Pancreas (tissue), 10 donors: ENCODE results near the gene PER1. TPM values are rescaled to one million over a fixed set of nuclear protein-coding genes. Genes with fewer than 3 reads are reported as not detected.

Experiments
- ATAC-seq, 4 donors: fragments of 200-7000 bp; cut with Tn5 transposase; one replicate each; pipeline versions ENCODE4 v1.8.0 to v1.9.1; 2020; ENCODE audit warnings: mild to moderate bottlenecking in 4 of 4, moderate library complexity in 4 of 4
- DNase-seq, 6 donors: peaks; one replicate each; pipeline ENCODE4 v3.0.0-alpha.2; 2020
- FAIRE-seq: peaks from 2 replicates; lab custom pipeline; 2012; peaks lifted over from hg19 to GRCh38; lab: Jason Lieb, UNC
- H3K27ac ChIP-seq, 4 donors: fragments of 200-600 bp; sonication (generic); 1 replicate in 3 of 4; 2 replicates in 1 of 4; pipeline versions ENCODE4 v1.5.0 to v1.8.0; 2020
- H3K27me3 ChIP-seq, 4 donors: fragments of 200-600 bp; one replicate each; pipeline ENCODE4 v1.8.0; 2021
- H3K36me3 ChIP-seq, 3 donors: fragments of 200-600 bp; sonication (generic) in 1 of 3; one replicate each; pipeline versions ENCODE4 v1.5.0 to v1.8.0; 2020 to 2021
- H3K4me1 ChIP-seq, 3 donors: fragments of 200-600 bp; one replicate each; pipeline ENCODE4 v1.8.0; 2021
- H3K4me3 ChIP-seq, 4 donors: fragments of 200-600 bp; sonication (generic) in 2 of 4; one replicate each; pipeline versions ENCODE4 v1.5.0 to v1.8.0; 2020 to 2021
- H3K9me3 ChIP-seq, 4 donors: fragments of 200-600 bp; one replicate each; pipeline ENCODE4 v1.8.0; 2021
- WGBS, 2 donors: extraction: QIAGEN DNeasy Blood & Tissue Kit; methylation state at CpG; one replicate each; pipeline ENCODE4 v1.1.7; 2013; 5-methylcytosine and 5-hydroxymethylcytosine counted together
- intact Hi-C, 3 donors: fragments of 100-400 bp; cut with DNase I; formaldehyde crosslinking; loops; one replicate each; pipeline versions ENCODE4 v1.11.1 to v1.14.2; 2022
- polyA plus RNA-seq, 2 donors: library from polyadenylated mRNA; stranded (reverse); fragments of 200-250 nt; gene quantifications; one replicate each; pipeline ENCODE4 v1.2.3, GENCODE V29; 2013
- total RNA-seq, 6 donors: library from RNA; stranded (reverse); fragmentation: NEBNext Ultra II Directional in 4 of 6; extraction: Animal tissue kit (Norgen Biotek cat#: 25700) in 4 of 6; gene quantifications; one replicate each; pipeline versions ENCODE4 v1.2.1 to v1.2.4, GENCODE V29; 2021 to 2023
- TF ChIP-seq, protein P1 (sequence below), 4 donors: fragments of 200-600 bp; sonication (generic) in 3 of 4; IDR thresholded peaks; one replicate each; pipeline versions ENCODE4 v1.5.0 to v1.8.0; 2021; ENCODE audit warnings: antibody characterized with exemption in 4 of 4
- donor health status: healthy with polysubstance abuse.
- donor health status: DM: no; HTN: no; CAD: no; lungs with moderate emphysema.
- donor health status: DM: no; HTN: no; CAD: no.
- donor health status: control.
- donor health status: control.
- donor health status: Bipolar disorder and iron deficiency.
- donor health status: DM: yes; HTN: yes; CAD: no.
- donor health status: DM: no; HTN: no; CAD: no.
- donor health status: DM: no; HTN: no; CAD: no.
- donor health status: DM: yes; HTN: yes; CAD: no.

PER1 gene
- total and polyA plus RNA-seq, 8 donors = 17.5 to 158 (median 95.1) TPM

DNA sequence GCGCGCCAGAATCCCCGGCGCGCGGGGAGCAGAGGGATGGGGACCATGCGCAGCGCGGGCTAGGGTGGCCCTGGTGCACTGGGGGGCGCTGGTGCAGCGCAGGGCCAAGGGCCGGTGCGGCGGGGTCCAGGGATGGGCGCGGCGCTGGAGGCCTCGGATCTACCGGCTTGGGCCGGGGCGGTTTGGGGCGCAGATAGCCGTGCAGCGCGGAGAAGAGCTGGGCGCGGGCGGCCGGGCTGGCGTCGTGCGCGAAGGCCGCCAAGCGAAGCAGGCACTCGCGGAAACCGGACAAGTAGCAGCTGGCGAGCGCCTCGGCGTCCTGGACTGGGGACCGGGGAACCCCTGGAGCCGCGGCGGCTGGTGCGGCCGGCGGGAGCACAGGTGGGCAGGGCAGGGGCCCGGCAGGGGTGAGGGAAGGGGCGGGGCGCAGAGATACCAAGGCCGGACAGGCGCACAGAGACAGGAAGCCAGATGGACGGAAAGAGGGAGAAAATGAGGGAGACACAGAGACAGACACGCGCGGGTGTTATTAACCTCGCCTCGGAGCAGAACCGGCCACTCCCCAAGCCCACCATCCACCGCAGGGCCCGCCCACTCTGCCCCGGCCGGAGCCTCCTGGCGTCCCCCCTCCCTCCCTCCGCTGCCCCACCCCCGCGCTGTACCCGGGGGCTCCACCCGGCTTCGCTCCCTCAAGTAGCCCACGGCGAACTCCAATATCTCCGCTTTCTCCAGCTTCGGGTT, 30.4 kb downstream of the PER1 start:
- H3K36me3 ChIP-seq = no peaks in the 10 kb centered on the region
- TF ChIP-seq, protein P1, sequence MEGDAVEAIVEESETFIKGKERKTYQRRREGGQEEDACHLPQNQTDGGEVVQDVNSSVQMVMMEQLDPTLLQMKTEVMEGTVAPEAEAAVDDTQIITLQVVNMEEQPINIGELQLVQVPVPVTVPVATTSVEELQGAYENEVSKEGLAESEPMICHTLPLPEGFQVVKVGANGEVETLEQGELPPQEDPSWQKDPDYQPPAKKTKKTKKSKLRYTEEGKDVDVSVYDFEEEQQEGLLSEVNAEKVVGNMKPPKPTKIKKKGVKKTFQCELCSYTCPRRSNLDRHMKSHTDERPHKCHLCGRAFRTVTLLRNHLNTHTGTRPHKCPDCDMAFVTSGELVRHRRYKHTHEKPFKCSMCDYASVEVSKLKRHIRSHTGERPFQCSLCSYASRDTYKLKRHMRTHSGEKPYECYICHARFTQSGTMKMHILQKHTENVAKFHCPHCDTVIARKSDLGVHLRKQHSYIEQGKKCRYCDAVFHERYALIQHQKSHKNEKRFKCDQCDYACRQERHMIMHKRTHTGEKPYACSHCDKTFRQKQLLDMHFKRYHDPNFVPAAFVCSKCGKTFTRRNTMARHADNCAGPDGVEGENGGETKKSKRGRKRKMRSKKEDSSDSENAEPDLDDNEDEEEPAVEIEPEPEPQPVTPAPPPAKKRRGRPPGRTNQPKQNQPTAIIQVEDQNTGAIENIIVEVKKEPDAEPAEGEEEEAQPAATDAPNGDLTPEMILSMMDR (IDR thresholded peaks at IDR 0.05) = peak in 1 of 4 donors; percentile 17
- no peaks in the 10 kb centered on the region for H3K9me3 ChIP-seq
- peak overlapping the region; percentile 18 to 57 (median 36) for H3K4me3 ChIP-seq
- intact Hi-C loops = loop anchor here in 1 of 3 donors (10.0 kb wide), 1 partner anchor 63 kb away; no protein-coding TSS in a partner anchor
- FAIRE-seq (no peak), DNase-seq (peak in 5 of 6 donors; percentile 36 to 87 (median 67)), ATAC-seq (peak in 2 of 4 donors; percentile 8 to 10)
- 1% methylated on average over 60 to 76 of the region's 76 CpGs for WGBS, 2 donors
- H3K4me1 ChIP-seq = peaks cover 17 to 58% (median 28%) of the 10 kb centered on the region in 3 donors
- H3K27me3 ChIP-seq = peaks cover 0 to 6% (median 0%) of the 10 kb centered on the region in 4 donors
- no peak overlapping the region for H3K27ac ChIP-seq

DNA sequence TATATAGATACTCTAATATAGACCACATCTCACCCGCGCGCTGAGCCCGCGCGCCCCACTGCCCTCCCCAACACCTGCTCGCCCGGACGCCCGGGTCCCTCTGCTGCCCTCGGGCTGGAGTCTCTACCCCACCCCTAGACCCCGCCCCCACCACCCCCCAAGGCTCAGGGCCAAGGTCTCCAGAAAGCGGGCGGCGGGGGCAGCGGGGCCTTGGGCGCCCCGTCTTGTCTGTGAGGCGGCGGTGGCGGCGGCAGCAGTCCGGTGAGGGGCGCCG, 30.9 kb downstream of the PER1 start:
- WGBS, 2 donors = 0% methylated on average over 13 to 25 of the region's 25 CpGs
- Histone ChIP-seq H3K27me3 (peaks cover 0 to 6% (median 0%) of the 10 kb centered on the region in 4 donors), H3K36me3 (no peaks in the 10 kb centered on the region), H3K27ac (no peak overlapping the region), H3K9me3 (no peaks in the 10 kb centered on the region), H3K4me1 (peaks cover 17 to 58% (median 28%) of the 10 kb centered on the region in 3 donors), H3K4me3 (peak overlapping the region in 3 of 4 donors; percentile 18 to 57 (median 38))
- TF ChIP-seq, protein P1 (IDR thresholded peaks at IDR 0.05) = no peak
- FAIRE-seq (no peak), ATAC-seq (no peak), DNase-seq (peak in 1 of 6 donors; percentile 86)
- intact Hi-C loops = loop anchor here in 1 of 3 donors (10.0 kb wide), 1 partner anchor 63 kb away; no protein-coding TSS in a partner anchor

DNA sequence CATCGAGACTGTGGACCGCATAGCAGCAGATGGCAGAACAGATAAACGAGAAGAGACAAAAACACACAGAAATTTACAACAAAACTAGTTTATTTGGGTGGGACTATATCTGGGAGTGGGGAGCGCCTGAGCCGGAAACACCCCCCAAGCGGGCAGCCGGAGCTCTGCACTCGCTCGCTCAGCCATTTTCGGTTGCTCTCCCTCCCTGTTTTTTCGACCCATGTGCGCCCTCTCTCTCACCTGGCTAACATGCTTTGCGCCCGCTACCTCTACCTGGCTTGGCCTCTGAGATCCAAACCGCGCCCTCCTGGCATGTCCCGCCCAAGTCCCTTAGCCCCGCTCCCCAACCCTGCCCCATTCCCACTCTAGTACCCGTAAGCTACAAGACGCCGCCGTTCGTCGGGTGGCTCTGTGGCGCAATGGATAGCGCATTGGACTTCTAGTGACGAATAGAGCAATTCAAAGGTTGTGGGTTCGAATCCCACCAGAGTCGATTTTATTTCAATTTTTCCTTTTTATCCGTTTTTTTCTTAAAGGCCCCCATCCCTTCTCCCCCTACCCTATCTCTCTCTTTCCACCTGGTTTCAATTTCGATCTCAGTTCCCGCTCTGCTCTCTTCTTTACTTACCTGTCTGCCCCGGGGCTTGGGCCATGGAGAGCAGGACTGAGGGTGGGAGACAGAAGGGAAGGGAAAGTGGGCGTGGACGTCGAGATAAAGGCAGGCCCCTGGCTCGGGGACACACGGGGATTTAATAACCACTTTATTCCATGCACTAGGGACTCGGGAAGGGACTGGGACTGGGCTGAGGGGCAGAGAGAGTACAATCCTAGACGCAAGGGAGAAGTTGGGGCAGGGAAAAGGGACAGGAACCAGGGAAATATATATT, 31.4 kb downstream of the PER1 start:
- H3K27me3 ChIP-seq = peaks cover 0 to 6% (median 0%) of the 10 kb centered on the region in 4 donors
- peak overlapping the region in 2 of 4 donors; percentile 17 to 54 for H3K27ac ChIP-seq
- peak; percentile 63 to 91 (median 82) for DNase-seq
- H3K36me3 ChIP-seq = no peaks in the 10 kb centered on the region
- intact Hi-C loops = loop anchor here in 1 of 3 donors (10.0 kb wide), 1 partner anchor 64 kb away; no protein-coding TSS in a partner anchor
- H3K4me1 ChIP-seq = peaks cover 17 to 54% (median 28%) of the 10 kb centered on the region in 3 donors
- peak; percentile 10 to 28 (median 22) for ATAC-seq
- TF ChIP-seq, protein P1 (IDR thresholded peaks at IDR 0.05) = peak in 1 of 4 donors; percentile 8
- 1 to 2% methylated on average over 35 to 40 of the region's 40 CpGs for WGBS, 2 donors
- no peaks in the 10 kb centered on the region for H3K9me3 ChIP-seq
- no peak for FAIRE-seq
- peak overlapping the region in 2 of 4 donors; percentile 38 to 57 for H3K4me3 ChIP-seq

DNA sequence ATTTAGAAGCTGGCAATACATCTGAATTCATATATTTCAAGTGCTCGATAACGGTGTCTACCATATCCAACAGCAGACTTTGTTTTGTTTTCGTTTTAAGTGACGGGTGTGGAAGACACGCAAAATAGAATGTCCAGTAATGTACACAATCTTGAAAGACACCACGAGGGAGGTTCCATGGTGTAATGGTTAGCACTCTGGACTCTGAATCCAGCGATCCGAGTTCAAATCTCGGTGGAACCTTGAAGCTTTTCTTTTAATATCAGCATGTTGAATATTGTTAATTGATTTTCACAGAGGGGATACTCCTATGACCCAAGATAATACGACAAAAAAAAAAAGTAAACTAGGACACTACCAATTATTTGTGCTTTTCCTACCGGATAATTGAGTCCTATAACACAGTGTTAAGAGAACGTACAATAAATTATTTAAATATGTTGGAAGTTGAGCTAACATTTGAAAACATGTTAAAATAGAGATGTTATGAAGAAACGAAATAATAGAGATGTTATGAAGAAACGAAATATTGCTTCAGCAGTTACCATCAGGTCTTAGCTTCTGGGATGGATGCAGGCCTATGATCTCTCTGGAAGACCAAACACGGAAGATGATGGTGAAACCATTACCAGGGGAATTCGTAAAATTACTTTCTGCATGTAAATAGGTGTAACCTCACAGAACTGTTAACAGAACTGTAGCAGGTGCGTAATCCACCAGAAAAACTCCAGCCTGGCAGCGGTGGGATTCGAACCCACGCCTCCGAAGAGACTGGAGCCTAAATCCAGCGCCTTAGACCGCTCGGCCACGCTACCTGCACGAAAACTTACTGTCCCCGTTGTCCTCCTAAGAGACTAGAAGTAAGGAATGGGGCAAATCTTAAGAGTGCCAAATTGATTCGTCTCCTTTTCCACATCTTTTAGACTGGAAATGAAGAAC, 32.4 kb downstream of the PER1 start:
- FAIRE-seq = peak; percentile 93
- peak; percentile 62 to 77 (median 66) for ATAC-seq
- 0 to 1% methylated on average over 28 of the region's 28 CpGs for WGBS, 2 donors
- DNase-seq = peak; percentile 72 to 91 (median 82)
- peaks cover 0 to 9% (median 0%) of the 10 kb centered on the region in 4 donors for H3K27me3 ChIP-seq
- peaks cover 12 to 47% (median 28%) of the 10 kb centered on the region in 3 donors for H3K4me1 ChIP-seq
- no peaks in the 10 kb centered on the region for H3K36me3 ChIP-seq
- H3K4me3 ChIP-seq = peak overlapping the region in 2 of 4 donors; percentile 42 to 57
- H3K27ac ChIP-seq = peak overlapping the region in 2 of 4 donors; percentile 69 to 73
- intact Hi-C loops = loop anchor here in 2 of 3 donors (2.0 to 10.0 kb wide), 3 partner anchors 55 to 67 kb away; no protein-coding TSS in a partner anchor
- TF ChIP-seq, protein P1 (IDR thresholded peaks at IDR 0.05) = no peak
- H3K9me3 ChIP-seq = no peaks in the 10 kb centered on the region
